ENCODE data around the gene ETV7.
"Not testable (repeated sequence)": the region's sequence is repeated elsewhere in the genome, so short reads cannot be mapped to it uniquely, and the experiment has no call there.

Gene ETV7

GRCh38 chr6:36387440-36388303 lies at the start of gene ETV7:
ETV7 (minus strand) TSS chr6:36387669; CDS start chr6:36387541, 128 bp downstream.
- DNase-seq, result no peak

GRCh38 chr6:36436466-36436865 lies 49.0 kb upstream of the ETV7 start:
- DNase-seq, result no peak

GRCh38 chr6:36432151-36432671 lies 44.7 kb upstream of the ETV7 start:
- no peak for DNase-seq

DNA sequence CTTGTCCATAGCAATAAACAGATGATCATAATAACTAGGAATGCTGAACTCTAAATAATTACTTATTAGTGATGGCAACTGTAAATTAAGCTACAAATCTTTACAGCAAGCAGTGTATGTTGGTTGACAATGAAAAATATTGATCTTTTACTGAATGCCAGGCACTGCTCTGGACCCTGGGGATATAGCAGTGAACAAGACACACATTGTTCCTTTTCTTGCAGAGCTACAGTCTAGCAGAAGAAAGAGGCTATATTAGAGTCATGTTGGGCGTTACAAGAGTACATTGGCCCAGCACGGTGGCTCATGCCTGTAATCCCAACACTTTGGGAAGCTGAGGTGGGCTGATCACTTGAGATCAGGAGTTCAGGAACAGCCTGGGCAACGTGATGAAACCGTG lies 43.7 kb upstream of the ETV7 start:
- DNase-seq, result no peak

DNA sequence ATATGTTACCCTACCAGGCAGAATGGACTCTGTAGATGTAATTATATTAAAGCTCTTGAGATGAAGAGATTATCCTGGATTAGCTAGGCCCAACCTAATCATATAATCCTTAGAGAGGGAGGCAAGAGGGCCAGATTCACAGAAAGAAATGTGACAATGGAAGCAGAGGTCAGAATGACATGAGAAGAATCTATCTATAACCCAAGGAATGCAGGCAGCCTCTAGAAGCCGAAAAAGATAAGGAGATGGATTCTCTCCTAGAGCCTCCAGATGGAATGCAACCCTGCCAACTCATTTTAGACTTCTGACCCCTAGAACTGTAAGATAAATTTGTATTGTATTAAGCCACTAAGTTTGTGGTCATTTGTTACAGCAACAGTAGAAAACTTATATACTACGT lies 42.9 kb upstream of the ETV7 start:
- DNase-seq, result no peak

DNA sequence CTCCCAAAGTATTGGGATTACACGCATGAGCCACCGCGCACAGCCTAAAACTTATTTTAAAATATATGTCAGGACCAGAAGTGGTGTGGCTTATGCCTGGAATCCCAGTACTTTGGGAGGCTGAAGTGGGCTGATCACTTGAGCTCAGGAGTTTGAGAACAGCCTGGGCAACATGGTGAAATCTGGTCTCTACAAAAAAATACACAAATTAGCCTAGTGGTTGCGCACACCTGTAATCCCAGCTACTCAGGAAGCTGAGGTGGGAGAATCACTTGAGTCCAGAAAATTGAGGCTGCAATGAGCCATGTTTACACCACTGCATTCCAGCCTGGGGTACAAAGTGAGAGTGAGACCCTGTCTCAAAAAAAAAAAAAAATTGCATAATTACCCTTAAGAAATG lies 41.4 kb upstream of the ETV7 start:
- DNase-seq, result no peak

- DNase-seq, result no peak
Observed at GRCh38 chr6:36426622-36427021, 39.2 kb upstream of the ETV7 start.

GRCh38 chr6:36423101-36423824 lies 35.8 kb upstream of the ETV7 start:
- peak; percentile 98 for DNase-seq

DNA sequence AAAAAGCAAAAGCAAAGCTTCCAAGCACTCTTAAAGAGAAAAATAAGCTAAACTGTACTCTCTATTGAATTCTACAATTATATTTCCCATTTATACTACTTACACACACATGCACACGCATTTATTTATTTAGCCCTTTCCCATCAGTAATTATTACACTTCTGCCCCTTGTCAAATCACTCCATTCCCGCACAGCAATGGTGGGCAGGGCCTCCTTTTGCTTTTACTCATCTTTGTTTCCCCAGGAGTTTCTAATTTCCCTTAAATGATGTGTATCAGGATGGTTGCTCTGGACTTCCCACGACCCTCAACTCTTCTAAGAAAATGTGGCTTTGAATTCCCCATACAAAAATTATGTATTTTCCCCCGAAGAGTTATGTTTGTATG lies 35.2 kb upstream of the ETV7 start:
- DNase-seq, result no peak

DNA sequence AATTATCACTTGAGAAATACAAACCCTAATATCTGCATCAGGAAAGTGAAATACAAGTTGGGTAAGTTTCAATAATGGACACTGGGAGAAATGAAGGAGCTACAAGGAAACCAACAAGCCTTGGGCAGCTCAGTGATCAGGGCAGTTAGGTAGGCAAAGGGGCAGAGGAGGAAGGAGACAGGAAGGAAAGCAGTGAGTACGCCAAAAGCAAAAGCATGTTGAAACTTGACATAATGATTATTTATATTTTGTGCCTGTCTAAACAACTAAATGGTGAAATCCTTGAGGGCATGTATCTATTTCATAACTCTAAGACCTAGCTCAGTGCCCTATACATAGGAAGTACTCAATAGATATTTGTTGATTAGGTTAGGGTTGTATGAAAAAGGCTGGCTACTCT lies 31.8 kb upstream of the ETV7 start:
- DNase-seq, result no peak

DNA sequence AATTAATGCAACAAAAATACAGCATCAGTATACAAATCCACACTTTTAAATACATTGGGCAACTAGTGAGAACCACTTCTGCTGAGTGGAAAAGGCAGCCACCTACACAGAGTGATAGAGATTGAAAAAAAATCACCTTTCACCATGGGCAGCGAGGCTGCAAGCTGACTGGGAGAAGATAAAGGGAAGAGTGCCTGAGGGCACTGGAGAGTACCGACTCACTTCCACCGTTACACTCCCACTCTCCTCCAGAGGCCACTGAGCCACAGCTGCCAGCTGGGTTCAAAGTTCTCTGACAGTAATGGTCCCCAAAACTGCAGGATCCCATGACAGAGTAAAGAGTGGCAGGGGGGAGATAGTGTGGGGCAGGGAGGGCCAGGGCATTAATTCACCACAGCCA lies 31.1 kb upstream of the ETV7 start:
- no peak for DNase-seq

DNA sequence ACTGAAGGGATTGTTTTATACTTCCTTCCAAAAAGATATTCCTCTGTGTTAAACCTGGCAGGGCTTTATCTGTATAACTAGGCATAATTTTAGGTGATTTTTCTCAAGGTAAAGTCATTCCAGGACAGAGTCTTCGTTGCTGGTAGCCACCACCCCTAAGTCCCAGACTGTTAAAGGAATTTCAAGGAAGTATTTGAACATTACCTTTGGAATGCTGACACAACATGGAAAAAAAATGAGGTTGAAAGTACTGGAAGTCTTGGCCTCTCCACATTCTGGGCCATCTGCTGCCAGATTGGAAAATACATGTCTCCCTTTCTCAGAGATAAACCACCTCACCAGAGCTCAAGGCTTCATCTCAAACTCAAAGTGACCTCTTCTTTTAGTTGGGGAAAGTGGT lies 27.0 kb upstream of the ETV7 start:
- no peak for DNase-seq

DNA sequence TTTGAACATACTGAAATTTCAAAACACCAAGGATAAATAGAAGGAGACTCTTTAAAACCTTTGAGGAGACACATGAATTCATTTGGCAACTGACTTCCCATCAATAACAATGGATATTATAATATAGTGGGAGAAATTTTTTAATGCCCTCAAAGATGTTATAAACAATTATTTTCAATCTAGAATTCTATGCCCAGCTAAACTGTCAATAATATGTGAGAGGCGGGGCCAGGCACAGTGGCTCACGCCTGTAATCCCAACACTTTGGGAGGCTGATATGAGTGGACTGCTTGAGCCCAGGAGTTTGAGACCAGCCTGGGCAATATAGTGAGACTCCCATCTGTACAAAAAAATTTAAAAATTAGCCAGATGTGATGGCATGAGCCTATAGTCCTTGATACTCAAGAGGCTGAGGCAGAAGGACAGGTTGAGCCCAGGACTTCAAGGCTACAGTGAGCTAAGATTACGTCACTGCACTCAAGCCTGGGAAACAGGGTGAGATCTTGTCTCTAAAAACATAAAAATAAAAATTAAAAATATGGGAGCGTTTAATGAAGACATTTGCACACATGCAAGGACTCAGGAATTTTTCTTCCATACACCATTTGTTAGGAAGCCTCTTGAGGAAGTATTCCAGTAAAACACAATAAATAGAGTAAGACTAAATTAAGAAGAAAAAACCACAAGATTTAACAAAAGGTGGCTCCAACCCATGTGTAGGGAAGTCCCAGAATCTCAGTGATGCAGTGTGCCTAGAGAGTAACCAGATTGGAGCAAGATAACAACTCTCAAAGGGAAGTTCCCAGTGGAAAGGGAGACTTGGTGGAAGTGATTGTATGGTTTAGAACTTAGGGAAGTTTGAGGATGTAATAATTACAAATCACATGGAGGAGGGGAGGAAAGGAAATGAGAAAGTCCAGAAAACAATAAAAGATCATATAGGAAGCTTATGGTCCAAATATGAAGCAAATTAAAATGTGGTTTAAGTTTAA lies 26.3 kb upstream of the ETV7 start:
- DNase-seq, result no peak

DNA sequence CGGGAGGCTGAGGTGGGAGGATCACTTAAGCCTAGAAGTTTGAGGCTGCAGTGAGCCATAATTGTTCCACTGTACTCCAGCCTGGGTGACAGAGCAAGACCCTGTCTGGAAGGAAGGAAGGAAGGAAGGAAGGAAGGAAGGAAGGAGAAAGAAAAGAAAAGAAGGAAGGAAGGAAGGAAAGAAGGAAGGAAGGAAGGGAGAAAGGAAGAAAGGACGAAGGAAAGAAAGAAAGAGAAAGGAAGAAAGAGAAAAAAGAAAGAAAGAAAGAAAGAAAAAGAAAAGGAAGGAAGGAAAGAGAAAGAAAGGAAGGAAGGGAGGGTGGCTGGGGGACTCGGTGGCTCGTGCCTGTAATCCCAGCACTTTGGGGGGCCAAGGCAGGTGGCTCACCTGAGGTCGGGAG lies 22.2 kb upstream of the ETV7 start:
- DNase-seq, result not testable (repeated sequence)

DNA sequence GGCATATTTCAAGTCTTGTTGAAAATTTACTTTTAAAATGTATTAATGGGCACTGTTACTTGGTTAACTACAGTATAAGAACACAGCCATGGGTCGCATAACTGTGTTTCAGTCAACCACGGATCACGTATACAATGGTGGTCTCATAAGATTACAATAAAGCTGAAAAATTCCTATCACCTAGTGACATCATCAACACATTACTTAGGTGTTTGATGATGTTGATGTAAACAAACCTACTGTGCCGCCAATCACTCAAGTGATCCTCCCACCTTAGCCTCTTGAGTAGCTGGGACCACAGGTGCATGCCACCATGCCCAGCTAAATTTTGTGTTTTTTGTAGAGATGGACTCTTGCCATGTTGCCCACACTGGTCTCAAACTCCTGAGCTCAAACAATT lies 16.7 kb upstream of the ETV7 start:
- DNase-seq, result no peak

DNA sequence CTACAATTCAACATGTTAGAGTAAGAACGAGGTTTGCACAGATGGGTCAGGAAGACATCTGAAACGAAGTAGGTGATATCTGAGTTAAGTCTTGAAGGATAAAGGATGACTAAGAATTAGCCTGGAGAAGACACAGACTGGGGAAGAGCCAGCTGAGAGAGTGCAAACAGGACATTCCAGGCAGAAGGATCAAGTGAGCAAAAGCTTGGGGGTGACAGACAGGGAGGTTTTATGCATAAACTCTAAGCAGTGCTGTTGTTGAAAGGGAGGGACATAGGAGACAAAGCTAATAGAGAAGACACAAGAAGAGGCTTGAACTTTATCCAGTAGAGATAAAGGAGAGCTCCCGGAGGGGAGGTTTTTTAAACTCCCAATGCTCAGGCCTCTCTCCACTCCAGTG lies 15.0 kb upstream of the ETV7 start:
- DNase-seq, result no peak

GRCh38 chr6:36399970-36400369 lies 12.5 kb upstream of the ETV7 start:
- DNase-seq, result no peak

DNA sequence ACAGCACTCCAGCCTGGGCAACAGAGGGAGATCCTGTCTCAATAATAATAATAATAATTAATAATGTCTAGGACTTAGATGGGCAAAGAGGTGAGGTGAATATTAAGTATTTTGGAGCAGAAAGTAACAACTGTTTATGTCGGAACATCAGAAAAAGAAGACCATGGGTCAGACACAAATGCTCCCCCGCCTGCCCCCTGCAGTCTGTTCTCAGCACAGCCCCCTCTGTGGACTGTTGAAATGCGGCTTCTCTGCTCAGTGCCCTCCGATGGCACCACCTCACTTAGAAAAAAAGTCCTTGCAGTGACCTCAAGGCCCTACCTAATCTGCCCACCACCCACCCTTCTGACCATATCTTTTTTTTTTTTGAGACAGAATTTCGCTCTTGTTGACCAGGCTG lies 5.2 kb upstream of the ETV7 start:
- DNase-seq, result no peak

- no peak for DNase-seq
Observed at GRCh38 chr6:36389353-36389752, 1.9 kb upstream of the ETV7 start.

DNA sequence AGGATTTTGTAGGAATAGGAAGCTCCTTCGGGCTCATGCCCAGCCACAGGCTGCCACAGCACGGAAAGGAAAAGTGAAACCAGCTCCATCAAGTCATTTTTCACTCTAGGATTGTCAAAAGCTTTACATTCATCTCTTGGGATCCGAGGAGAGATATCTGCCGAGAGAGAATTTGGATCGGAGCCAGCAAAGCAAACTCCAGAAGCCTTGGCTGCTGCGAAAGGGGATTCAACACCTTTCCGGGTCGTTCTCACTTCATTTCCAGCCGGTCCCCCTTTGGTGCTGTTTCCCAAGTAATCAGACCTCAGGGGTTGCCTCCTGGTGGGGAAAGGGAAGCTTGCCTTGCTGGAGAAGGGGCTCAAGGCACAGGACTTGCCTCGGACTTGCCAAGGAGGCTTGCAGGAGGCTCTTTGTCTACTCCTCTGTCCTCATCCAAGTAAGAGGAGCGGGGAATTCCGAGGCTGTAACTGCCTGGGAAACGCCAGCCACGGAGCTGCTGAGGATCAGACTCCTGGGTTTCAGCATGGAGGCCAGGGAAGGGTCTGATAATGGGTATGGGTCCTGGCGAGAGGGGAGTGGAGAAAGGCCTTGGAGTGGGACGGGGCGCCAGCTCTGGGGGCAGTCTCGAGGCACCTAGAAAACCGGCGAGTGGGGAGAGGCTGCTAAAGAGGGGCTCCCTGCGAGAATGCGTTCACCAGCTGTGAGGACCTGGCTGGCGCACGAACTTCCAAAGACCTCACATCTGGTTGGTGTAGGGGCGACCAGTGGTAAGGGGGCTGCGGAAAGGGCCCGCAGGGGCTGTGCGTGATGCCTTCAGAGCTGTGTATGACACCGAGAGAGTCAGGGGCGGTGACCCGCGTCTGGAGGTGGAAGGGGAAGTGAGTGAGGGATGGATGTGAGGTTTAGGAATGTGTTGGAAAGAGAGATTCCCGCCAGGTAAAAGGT lies 702 bp downstream of the ETV7 start:
- DNase-seq, result peak; percentile 29

DNA sequence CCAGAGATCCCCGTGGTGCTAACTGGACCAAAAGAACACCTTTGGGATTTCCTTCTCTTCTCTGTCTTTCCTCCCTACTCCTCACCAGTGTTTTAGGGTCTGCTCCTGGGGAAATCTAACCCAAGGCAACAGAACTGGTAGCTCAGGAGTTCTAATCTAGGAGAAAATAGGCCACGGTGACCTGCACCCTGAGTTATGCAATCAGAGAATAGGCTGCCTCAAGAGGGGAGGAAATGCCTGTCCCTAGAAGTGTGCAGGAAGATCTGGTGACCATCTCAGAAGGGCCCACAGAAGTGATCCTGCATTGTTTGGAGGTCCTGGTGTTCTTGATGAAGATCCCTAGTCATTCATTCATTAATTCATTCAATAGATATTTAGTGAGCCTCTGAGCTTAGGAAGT lies 3.4 kb downstream of the ETV7 start:
- DNase-seq, result no peak

DNA sequence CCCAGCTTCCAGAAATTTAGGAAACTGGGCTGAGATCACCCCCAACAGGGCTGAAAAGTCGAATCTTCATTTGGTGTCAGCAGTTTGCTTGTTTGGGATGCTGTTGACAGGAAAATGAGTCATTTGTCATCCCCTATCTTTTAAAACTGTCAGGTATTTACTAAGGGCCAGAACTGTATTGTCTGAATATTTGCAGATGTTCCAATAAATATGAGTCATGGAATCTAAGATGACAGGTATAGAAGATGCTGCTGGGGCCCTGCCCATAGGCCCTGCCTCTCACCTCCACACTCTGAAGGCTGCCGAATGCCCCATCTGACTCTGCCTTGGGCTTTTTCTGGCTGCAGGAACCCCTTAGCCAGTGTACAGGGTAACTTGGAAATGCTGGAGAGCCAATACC lies 3.9 kb downstream of the ETV7 start:
- DNase-seq, result no peak
